ENCODE results near the gene STX10. TPM values are rescaled to one million over a fixed set of nuclear protein-coding genes. Genes with fewer than 3 reads are reported as not detected.

STX10 gene
- total RNA-seq, 1 experiment from 2014 or later: 56.9 TPM

DNA sequence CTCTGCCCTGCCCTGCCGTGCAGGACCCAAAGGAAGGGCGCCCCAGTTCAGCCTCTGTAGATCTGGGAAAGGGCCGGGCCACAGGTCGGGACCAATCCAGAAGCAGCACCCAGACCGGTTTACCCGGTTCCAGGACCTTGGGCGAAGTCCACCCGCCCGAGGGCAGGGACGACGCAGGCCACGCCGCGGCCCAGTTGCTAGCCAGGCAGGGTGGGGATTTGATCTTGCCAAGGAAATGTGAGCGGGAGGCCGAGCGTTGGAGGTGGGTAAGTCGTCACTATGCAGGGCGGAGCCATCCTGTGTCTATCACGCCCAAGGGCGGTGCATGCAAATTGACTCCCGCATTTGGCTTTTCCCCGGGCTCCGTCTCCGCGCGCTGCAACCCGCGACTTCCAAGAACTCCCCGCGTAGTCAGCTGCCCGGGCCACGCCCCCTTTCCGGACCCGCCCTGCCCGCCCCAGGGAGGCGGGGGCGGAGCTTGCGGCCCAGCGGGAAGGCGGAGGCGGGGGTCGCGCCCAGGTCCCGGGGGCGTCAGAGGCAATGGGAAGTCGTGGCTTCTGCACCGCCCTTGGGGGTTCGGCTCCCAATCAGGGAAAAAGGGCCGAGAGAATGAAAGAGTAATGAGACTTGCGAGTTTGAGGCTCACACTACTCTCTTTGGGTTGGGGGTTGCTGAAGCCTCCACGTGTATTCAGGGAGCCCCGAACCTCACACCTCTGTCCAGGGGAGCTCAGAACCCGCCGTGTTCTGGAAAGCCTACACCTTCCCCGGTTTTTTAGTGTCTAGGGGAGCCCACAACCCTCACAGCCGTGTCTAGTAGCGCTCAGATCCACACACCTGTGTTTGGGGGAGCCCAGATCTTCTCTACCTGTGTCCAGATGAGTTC, 12.8 kb upstream of the STX10 start:
- POLR2A ChIA-PET: interaction anchor here (0.5 to 8.6 kb wide), 6 partner anchors 9 to 45 kb away, joined by 3 to 167 read pairs (median 9); partner anchors contain the start of genes IER2, NACC1 and STX10
- no peaks in the 10 kb centered on the region for H3K27me3 Mint-ChIP-seq (ENCODE audit: low read depth)
- H3K4me3 Mint-ChIP-seq: peak overlapping the region; percentile 72
- ATAC-seq: peak; percentile 55
- no peaks in the 10 kb centered on the region for H3K9me3 Mint-ChIP-seq
- peaks cover 57% of the 10 kb centered on the region for H3K4me1 Mint-ChIP-seq
- H3K36me3 Mint-ChIP-seq: no peaks in the 10 kb centered on the region
- peak overlapping the region; percentile 99 for H3K27ac Mint-ChIP-seq
- DNase-seq (ENCODE audit: low spot score): peak; percentile 96
- CTCF ChIA-PET: interaction anchor here (0.9 to 3.5 kb wide), 6 partner anchors 8 to 102 kb away, joined by 3 to 42 read pairs (median 6); no protein-coding TSS in a partner anchor
- TF ChIP-seq GABPB1 (CRISPR knock-in tag; IDR thresholded peaks at IDR 0.05): peak; percentile 63
- no peak for TF ChIP-seq TCF7 (CRISPR knock-in tag; IDR thresholded peaks at IDR 0.05; ENCODE audit: low read depth)
- TF ChIP-seq FOXP1 (CRISPR knock-in tag; IDR thresholded peaks at IDR 0.05; ENCODE audit: borderline replicate concordance): peak; percentile 75; the same call in 1 of the 2 replicates
- no peak for TF ChIP-seq NR3C1 (CRISPR knock-in tag; conservative IDR thresholded peaks at IDR 0.05; ENCODE audit: low read depth)
- TF ChIP-seq FOXJ3 (CRISPR knock-in tag; IDR thresholded peaks at IDR 0.05; ENCODE audit: borderline replicate concordance): no peak
- TF ChIP-seq ELF4 (CRISPR knock-in tag; IDR thresholded peaks at IDR 0.05; ENCODE audit: low read depth): peak; percentile 31; the same call in 1 of the 2 replicates
- 0 out of 2 replicates have a peak, but pooled peaks have one; percentile 12 for TF ChIP-seq EMX1 (CRISPR knock-in tag; IDR thresholded peaks at IDR 0.05)
- peak; percentile 69; the same call in 1 of the 2 replicates for TF ChIP-seq ZNF121 (CRISPR knock-in tag; IDR thresholded peaks at IDR 0.05)
- TF ChIP-seq, protein P1, sequence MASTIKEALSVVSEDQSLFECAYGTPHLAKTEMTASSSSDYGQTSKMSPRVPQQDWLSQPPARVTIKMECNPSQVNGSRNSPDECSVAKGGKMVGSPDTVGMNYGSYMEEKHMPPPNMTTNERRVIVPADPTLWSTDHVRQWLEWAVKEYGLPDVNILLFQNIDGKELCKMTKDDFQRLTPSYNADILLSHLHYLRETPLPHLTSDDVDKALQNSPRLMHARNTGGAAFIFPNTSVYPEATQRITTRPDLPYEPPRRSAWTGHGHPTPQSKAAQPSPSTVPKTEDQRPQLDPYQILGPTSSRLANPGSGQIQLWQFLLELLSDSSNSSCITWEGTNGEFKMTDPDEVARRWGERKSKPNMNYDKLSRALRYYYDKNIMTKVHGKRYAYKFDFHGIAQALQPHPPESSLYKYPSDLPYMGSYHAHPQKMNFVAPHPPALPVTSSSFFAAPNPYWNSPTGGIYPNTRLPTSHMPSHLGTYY (CRISPR knock-in tag; IDR thresholded peaks at IDR 0.05): no peak
- TF ChIP-seq, protein P2, sequence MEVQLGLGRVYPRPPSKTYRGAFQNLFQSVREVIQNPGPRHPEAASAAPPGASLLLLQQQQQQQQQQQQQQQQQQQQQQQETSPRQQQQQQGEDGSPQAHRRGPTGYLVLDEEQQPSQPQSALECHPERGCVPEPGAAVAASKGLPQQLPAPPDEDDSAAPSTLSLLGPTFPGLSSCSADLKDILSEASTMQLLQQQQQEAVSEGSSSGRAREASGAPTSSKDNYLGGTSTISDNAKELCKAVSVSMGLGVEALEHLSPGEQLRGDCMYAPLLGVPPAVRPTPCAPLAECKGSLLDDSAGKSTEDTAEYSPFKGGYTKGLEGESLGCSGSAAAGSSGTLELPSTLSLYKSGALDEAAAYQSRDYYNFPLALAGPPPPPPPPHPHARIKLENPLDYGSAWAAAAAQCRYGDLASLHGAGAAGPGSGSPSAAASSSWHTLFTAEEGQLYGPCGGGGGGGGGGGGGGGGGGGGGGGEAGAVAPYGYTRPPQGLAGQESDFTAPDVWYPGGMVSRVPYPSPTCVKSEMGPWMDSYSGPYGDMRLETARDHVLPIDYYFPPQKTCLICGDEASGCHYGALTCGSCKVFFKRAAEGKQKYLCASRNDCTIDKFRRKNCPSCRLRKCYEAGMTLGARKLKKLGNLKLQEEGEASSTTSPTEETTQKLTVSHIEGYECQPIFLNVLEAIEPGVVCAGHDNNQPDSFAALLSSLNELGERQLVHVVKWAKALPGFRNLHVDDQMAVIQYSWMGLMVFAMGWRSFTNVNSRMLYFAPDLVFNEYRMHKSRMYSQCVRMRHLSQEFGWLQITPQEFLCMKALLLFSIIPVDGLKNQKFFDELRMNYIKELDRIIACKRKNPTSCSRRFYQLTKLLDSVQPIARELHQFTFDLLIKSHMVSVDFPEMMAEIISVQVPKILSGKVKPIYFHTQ (CRISPR knock-in tag; IDR thresholded peaks at IDR 0.05): no peak
- TF ChIP-seq RORB (CRISPR knock-in tag; IDR thresholded peaks at IDR 0.05): no peak
- TF ChIP-seq SP1 (CRISPR knock-in tag; conservative IDR thresholded peaks at IDR 0.05): peak; percentile 94
- peak; percentile 61; the same call in 1 of the 2 replicates for TF ChIP-seq FOXK1 (CRISPR knock-in tag; IDR thresholded peaks at IDR 0.05)
- TF ChIP-seq, protein P3, sequence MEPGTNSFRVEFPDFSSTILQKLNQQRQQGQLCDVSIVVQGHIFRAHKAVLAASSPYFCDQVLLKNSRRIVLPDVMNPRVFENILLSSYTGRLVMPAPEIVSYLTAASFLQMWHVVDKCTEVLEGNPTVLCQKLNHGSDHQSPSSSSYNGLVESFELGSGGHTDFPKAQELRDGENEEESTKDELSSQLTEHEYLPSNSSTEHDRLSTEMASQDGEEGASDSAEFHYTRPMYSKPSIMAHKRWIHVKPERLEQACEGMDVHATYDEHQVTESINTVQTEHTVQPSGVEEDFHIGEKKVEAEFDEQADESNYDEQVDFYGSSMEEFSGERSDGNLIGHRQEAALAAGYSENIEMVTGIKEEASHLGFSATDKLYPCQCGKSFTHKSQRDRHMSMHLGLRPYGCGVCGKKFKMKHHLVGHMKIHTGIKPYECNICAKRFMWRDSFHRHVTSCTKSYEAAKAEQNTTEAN (CRISPR knock-in tag; IDR thresholded peaks at IDR 0.05): 0 out of 2 replicates have a peak, but pooled peaks have one; percentile 84
- peak; percentile 89 for TF ChIP-seq ETV6 (CRISPR knock-in tag; IDR thresholded peaks at IDR 0.05)
- TF ChIP-seq, protein P4, sequence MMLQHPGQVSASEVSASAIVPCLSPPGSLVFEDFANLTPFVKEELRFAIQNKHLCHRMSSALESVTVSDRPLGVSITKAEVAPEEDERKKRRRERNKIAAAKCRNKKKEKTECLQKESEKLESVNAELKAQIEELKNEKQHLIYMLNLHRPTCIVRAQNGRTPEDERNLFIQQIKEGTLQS (CRISPR knock-in tag; conservative IDR thresholded peaks at IDR 0.05): no peak
- TF ChIP-seq, protein P5, sequence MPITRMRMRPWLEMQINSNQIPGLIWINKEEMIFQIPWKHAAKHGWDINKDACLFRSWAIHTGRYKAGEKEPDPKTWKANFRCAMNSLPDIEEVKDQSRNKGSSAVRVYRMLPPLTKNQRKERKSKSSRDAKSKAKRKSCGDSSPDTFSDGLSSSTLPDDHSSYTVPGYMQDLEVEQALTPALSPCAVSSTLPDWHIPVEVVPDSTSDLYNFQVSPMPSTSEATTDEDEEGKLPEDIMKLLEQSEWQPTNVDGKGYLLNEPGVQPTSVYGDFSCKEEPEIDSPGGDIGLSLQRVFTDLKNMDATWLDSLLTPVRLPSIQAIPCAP (CRISPR knock-in tag; IDR thresholded peaks at IDR 0.05): 0 out of 2 replicates have a peak, but pooled peaks have one; percentile 42
- TF ChIP-seq, protein P6, sequence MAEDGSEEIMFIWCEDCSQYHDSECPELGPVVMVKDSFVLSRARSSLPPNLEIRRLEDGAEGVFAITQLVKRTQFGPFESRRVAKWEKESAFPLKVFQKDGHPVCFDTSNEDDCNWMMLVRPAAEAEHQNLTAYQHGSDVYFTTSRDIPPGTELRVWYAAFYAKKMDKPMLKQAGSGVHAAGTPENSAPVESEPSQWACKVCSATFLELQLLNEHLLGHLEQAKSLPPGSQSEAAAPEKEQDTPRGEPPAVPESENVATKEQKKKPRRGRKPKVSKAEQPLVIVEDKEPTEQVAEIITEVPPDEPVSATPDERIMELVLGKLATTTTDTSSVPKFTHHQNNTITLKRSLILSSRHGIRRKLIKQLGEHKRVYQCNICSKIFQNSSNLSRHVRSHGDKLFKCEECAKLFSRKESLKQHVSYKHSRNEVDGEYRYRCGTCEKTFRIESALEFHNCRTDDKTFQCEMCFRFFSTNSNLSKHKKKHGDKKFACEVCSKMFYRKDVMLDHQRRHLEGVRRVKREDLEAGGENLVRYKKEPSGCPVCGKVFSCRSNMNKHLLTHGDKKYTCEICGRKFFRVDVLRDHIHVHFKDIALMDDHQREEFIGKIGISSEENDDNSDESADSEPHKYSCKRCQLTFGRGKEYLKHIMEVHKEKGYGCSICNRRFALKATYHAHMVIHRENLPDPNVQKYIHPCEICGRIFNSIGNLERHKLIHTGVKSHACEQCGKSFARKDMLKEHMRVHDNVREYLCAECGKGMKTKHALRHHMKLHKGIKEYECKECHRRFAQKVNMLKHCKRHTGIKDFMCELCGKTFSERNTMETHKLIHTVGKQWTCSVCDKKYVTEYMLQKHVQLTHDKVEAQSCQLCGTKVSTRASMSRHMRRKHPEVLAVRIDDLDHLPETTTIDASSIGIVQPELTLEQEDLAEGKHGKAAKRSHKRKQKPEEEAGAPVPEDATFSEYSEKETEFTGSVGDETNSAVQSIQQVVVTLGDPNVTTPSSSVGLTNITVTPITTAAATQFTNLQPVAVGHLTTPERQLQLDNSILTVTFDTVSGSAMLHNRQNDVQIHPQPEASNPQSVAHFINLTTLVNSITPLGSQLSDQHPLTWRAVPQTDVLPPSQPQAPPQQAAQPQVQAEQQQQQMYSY (CRISPR knock-in tag; IDR thresholded peaks at IDR 0.05): peak; percentile 70
- TF ChIP-seq CBFB (CRISPR knock-in tag; IDR thresholded peaks at IDR 0.05; ENCODE audit: low read depth): no peak
- no peak for TF ChIP-seq ZNF138 (CRISPR knock-in tag; conservative IDR thresholded peaks at IDR 0.05)
- peak; percentile 73; the same call in 1 of the 2 replicates for TF ChIP-seq ZBTB21 (CRISPR knock-in tag; IDR thresholded peaks at IDR 0.05; ENCODE audit: borderline replicate concordance)
- TF ChIP-seq ZNF423 (CRISPR knock-in tag; IDR thresholded peaks at IDR 0.05): peak; percentile 93
- TF ChIP-seq KAT7 (CRISPR knock-in tag; IDR thresholded peaks at IDR 0.05; ENCODE audit: borderline replicate concordance): peak; percentile 88; the same call in 1 of the 2 replicates
- TF ChIP-seq, protein P7, sequence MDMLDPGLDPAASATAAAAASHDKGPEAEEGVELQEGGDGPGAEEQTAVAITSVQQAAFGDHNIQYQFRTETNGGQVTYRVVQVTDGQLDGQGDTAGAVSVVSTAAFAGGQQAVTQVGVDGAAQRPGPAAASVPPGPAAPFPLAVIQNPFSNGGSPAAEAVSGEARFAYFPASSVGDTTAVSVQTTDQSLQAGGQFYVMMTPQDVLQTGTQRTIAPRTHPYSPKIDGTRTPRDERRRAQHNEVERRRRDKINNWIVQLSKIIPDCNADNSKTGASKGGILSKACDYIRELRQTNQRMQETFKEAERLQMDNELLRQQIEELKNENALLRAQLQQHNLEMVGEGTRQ (CRISPR knock-in tag; IDR thresholded peaks at IDR 0.05): peak; percentile 68
- TF ChIP-seq CREB1 (CRISPR knock-in tag; IDR thresholded peaks at IDR 0.05): no peak; the same call in 1 of the 2 replicates

Data from WTC11 (cell line).